ENCODE data around the gene INPP5A. TPM values are rescaled to one million over a fixed set of nuclear protein-coding genes. Genes with fewer than 3 reads are reported as not detected.

Gene INPP5A
- total RNA-seq, 2 donors from 2014 or later, result 11.0 to 14.9 TPM

- Mint-ChIP-seq H3K9me3 (no peaks in the 10 kb centered on the region), H3K4me3 (no peak overlapping the region), H3K27ac (no peak overlapping the region), H3K4me1 (ENCODE audit: low read depth) (no peaks in the 10 kb centered on the region), H3K36me3 (ENCODE audit: insufficient read depth in 2 of 2) (peaks cover 0 to 4% of the 10 kb centered on the region in 2 donors), H3K27me3 (ENCODE audit: low read depth) (no peaks in the 10 kb centered on the region)
- DNase-seq (no peak), ATAC-seq (replicated peaks in 1 of 2) (no peak)
These were observed 242.8 kb downstream of the INPP5A start for GRCh38 chr10:132780356-132780755.

- no peak overlapping the region for H3K27ac Mint-ChIP-seq
- peaks cover 0 to 4% of the 10 kb centered on the region in 2 donors for H3K36me3 Mint-ChIP-seq (ENCODE audit: insufficient read depth in 2 of 2)
- H3K4me3 Mint-ChIP-seq, result no peak overlapping the region
- H3K9me3 Mint-ChIP-seq, result no peaks in the 10 kb centered on the region
- ATAC-seq (replicated peaks in 1 of 2), result no peak
- DNase-seq, result no peak
- no peaks in the 10 kb centered on the region for H3K4me1 Mint-ChIP-seq (ENCODE audit: low read depth)
- no peaks in the 10 kb centered on the region for H3K27me3 Mint-ChIP-seq (ENCODE audit: low read depth)
These were observed 244.0 kb downstream of the INPP5A start for GRCh38 chr10:132781556-132781955.

DNA sequence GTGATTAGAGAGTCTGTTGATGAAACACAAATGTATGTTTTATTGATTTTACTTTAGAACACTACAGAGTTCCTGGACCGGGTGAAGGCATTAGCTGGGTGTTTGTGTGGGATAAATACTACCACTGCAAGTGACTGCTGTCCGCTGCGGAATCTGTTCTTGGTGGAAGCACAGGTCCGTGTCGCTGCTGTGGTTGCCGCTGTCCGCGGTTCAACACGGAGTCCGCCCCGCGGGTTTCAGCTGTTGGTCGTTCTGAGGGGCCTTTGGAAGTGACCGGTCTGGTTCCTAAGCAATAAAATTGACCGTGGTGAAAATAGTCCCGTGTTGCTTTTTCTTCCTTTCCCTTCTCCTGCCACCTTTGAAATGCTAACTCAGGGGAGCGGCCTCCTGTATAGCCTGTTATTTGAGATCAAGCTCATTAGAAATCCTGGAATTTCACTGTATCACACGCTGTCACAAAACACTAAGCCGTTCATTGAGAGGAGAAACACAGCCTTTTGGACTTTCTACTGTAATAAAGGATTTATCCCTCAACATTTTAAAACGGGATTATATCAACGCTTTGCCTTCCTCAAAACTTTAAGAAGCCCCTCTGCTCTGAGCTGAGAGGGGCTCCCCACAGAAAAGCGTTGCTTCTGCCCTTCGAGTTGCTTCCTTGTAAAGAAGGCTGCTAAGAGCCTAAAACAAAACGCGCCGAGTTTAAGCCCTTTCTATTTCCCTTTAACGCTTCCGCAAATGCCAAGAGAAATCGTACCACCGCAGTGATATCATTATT, 245.8 kb downstream of the INPP5A start:
- peaks cover 0 to 4% of the 10 kb centered on the region in 2 donors for H3K36me3 Mint-ChIP-seq (ENCODE audit: insufficient read depth in 2 of 2)
- H3K9me3 Mint-ChIP-seq, result no peaks in the 10 kb centered on the region
- no peaks in the 10 kb centered on the region for H3K4me1 Mint-ChIP-seq (ENCODE audit: low read depth)
- H3K4me3 Mint-ChIP-seq, result no peak overlapping the region
- no peak overlapping the region for H3K27ac Mint-ChIP-seq
- DNase-seq (no peak), ATAC-seq (replicated peaks in 1 of 2) (no peak)
- H3K27me3 Mint-ChIP-seq (ENCODE audit: low read depth), result no peaks in the 10 kb centered on the region

GRCh38 chr10:132783940-132784865, 246.6 kb downstream of the INPP5A start:
- DNase-seq (no peak), ATAC-seq (replicated peaks in 1 of 2) (no peak)
- Mint-ChIP-seq H3K36me3 (ENCODE audit: insufficient read depth in 2 of 2) (peaks cover 0 to 4% of the 10 kb centered on the region in 2 donors), H3K4me3 (no peak overlapping the region), H3K4me1 (ENCODE audit: low read depth) (no peaks in the 10 kb centered on the region), H3K27me3 (ENCODE audit: low read depth) (no peaks in the 10 kb centered on the region), H3K27ac (no peak overlapping the region), H3K9me3 (no peaks in the 10 kb centered on the region)

- H3K27me3 Mint-ChIP-seq (ENCODE audit: low read depth), result peaks cover 6% of the 10 kb centered on the region
- ATAC-seq (replicated peaks in 1 of 2) (peak in 1 of 2 donors; percentile 17), DNase-seq (no peak)
- no peak overlapping the region for H3K27ac Mint-ChIP-seq
- H3K9me3 Mint-ChIP-seq, result no peaks in the 10 kb centered on the region
- peaks cover 0 to 4% of the 10 kb centered on the region in 2 donors for H3K36me3 Mint-ChIP-seq (ENCODE audit: insufficient read depth in 2 of 2)
- no peaks in the 10 kb centered on the region for H3K4me1 Mint-ChIP-seq (ENCODE audit: low read depth)
- no peak overlapping the region for H3K4me3 Mint-ChIP-seq
These were observed 247.5 kb downstream of the INPP5A start for GRCh38 chr10:132784866-132785722.

- Mint-ChIP-seq H3K9me3 (no peaks in the 10 kb centered on the region), H3K4me1 (ENCODE audit: low read depth) (no peaks in the 10 kb centered on the region), H3K27ac (no peak within 1 kb of the TSS), H3K36me3 (ENCODE audit: insufficient read depth in 2 of 2) (peaks cover 0 to 4% of the 10 kb centered on the region in 2 donors), H3K4me3 (no peak within 1 kb of the TSS), H3K27me3 (ENCODE audit: low read depth) (peaks cover 6% of the 10 kb centered on the region)
- DNase-seq (no peak), ATAC-seq (replicated peaks in 1 of 2) (peak in 1 of 2 donors; percentile 7)
These were observed 248.3 kb downstream of the INPP5A start, which contains the start of gene NKX6-2 for GRCh38 chr10:132785723-132786475. TSS of gene NKX6-2 (minus strand) at chr10:132786147. CDS start at chr10:132785948, 199 bp downstream.

GRCh38 chr10:132786476-132786883, 248.9 kb downstream of the INPP5A start:
- ATAC-seq (replicated peaks in 1 of 2), result no peak
- Mint-ChIP-seq H3K27ac (no peak overlapping the region), H3K4me3 (no peak overlapping the region), H3K9me3 (no peaks in the 10 kb centered on the region), H3K36me3 (ENCODE audit: insufficient read depth in 2 of 2) (peaks cover 0 to 4% of the 10 kb centered on the region in 2 donors), H3K27me3 (ENCODE audit: low read depth) (peaks cover 6% of the 10 kb centered on the region), H3K4me1 (ENCODE audit: low read depth) (no peaks in the 10 kb centered on the region)
- no peak for DNase-seq

GRCh38 chr10:132786884-132787494, 249.4 kb downstream of the INPP5A start:
- DNase-seq, result no peak
- no peak overlapping the region for H3K27ac Mint-ChIP-seq
- peaks cover 6% of the 10 kb centered on the region for H3K27me3 Mint-ChIP-seq (ENCODE audit: low read depth)
- no peak for ATAC-seq (replicated peaks in 1 of 2)
- H3K36me3 Mint-ChIP-seq (ENCODE audit: insufficient read depth in 2 of 2), result peaks cover 0 to 1% of the 10 kb centered on the region in 2 donors
- H3K4me1 Mint-ChIP-seq (ENCODE audit: low read depth), result no peaks in the 10 kb centered on the region
- no peaks in the 10 kb centered on the region for H3K9me3 Mint-ChIP-seq
- no peak overlapping the region for H3K4me3 Mint-ChIP-seq

DNA sequence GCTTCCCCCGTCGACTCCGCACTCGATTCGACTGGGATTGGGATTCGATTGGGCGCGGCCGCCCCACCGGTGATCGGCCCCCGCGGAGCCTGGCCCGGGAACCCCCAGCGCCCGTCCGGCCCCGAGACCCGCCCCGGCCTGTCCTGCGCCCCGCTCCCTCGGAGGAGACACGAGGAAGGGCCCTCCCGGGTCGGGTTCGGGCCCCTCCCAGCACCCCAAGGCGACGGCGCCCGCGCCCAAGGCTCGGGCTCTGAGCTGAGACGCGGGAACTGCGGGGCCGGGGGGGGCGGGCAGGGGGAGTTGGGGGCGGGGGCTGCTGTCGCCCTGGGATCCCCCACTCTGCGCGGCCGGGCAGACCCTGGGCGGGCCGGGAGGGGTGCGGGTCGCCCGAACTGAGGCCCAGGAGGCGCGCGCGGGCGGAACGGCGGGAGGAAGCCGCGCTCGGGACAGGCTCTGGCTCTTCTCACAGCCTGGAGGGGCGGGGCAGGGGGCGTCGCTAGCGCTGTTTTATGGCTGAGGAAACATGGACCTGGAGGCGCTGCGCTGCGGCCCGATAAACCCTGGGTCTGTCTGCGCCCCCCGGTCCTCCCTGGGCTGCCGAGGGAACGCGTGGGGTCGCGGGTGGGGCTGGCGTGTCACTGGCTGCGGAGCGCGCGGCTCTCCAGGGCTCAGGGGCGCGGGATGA, 250.1 kb downstream of the INPP5A start:
- Mint-ChIP-seq H3K36me3 (ENCODE audit: insufficient read depth in 2 of 2) (no peaks in the 10 kb centered on the region), H3K9me3 (no peaks in the 10 kb centered on the region), H3K4me3 (no peak overlapping the region), H3K27me3 (ENCODE audit: low read depth) (peaks cover 6% of the 10 kb centered on the region), H3K27ac (no peak overlapping the region), H3K4me1 (ENCODE audit: low read depth) (no peaks in the 10 kb centered on the region)
- ATAC-seq (replicated peaks in 1 of 2), result no peak
- DNase-seq, result no peak

DNA sequence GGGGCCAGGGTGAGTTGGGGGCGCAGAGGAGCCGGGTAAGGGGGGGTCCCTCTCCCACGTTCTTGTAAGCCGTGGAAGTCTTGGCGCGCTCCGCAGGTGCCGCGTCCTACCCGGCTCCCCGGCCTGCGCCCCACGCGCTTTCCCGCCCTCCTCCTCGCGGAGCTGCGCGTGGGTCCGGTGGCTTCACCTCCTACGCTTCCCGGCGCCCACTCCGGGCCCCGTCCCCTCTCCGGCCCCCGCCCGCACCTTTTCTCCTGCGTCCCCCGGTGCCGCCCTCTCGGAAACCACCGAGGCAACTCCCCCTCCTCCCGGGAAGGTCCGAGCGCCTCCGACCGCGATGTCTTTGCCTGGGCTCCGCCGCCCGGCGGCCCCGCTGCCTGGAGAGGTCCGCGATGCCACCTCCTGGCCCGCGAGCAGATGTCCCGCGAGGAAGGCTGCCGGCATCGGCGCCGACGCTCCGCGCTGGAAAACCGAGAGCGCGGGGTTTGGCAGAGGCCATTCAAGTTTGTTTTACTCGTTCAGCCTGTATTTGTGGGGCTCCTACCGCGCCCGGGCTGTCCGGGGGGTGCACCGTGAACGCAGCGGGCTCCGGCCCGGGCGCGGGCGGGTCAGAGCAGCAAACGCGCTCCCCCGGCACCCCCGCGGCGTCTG, 250.7 kb downstream of the INPP5A start:
- peaks cover 6% of the 10 kb centered on the region for H3K27me3 Mint-ChIP-seq (ENCODE audit: low read depth)
- no peak overlapping the region for H3K27ac Mint-ChIP-seq
- no peaks in the 10 kb centered on the region for H3K36me3 Mint-ChIP-seq (ENCODE audit: insufficient read depth in 2 of 2)
- ATAC-seq (replicated peaks in 1 of 2) (no peak), DNase-seq (peak in 1 of 2 donors; percentile 23)
- H3K4me3 Mint-ChIP-seq, result peak overlapping the region in 1 of 2 donors; percentile 31
- H3K4me1 Mint-ChIP-seq (ENCODE audit: low read depth), result no peaks in the 10 kb centered on the region
- no peaks in the 10 kb centered on the region for H3K9me3 Mint-ChIP-seq

DNA sequence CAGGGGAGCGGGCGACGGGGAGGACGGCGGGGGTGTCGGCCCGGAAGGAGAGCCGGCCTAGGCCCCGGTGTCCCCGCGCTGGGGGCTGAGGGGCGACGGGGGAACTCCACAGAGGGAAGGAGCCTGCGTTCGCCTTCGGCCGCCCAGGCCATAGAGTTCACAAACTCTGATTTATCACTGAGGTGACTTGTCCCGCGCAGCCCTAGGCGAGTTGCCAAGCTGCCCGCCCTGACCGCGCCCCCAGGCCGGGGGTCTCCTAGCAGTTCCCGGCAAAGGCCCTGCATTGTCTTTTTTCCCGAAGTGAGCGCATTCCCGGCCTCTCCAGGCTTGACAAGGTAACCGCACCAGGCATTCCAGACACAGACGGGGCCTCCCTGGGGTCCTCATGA, 251.2 kb downstream of the INPP5A start:
- H3K27ac Mint-ChIP-seq, result no peak overlapping the region
- H3K4me1 Mint-ChIP-seq (ENCODE audit: low read depth), result no peaks in the 10 kb centered on the region
- no peak for DNase-seq
- H3K36me3 Mint-ChIP-seq (ENCODE audit: insufficient read depth in 2 of 2), result no peaks in the 10 kb centered on the region
- peaks cover 6% of the 10 kb centered on the region for H3K27me3 Mint-ChIP-seq (ENCODE audit: low read depth)
- no peak overlapping the region for H3K4me3 Mint-ChIP-seq
- H3K9me3 Mint-ChIP-seq, result no peaks in the 10 kb centered on the region
- ATAC-seq (replicated peaks in 1 of 2), result no peak
